Neutrophil (primary cell): ENCODE measurements around the gene PEX5L.

ENCODE experiments used
- H3K27ac ChIP-seq: fragments of 200-600 bp; sonication (generic); 2 replicates; pipeline ENCODE4 v1.5.1; 2016; ENCODE audit warnings: mild to moderate bottlenecking, moderate library complexity
- H3K27me3 ChIP-seq: fragments of 200-600 bp; sonication (generic); 2 replicates; pipeline ENCODE4 v1.6.0; 2016; ENCODE audit warnings: mild to moderate bottlenecking
- H3K36me3 ChIP-seq: fragments of 200-600 bp; sonication (generic); 2 replicates; pipeline ENCODE4 v1.5.1; 2017
- H3K4me1 ChIP-seq, 2 experiments: fragments of 200-600 bp in 1 of 2; sonication (generic) in 1 of 2; 1 replicate in 1 of 2; 2 replicates in 1 of 2; pipeline versions ENCODE4 v1.5.1 to v1.6.1; 2013 to 2016; ENCODE audit warnings: low read depth in 1 of 2, low read length in 1 of 2, mild to moderate bottlenecking in 1 of 2, moderate library complexity in 1 of 2; ENCODE audit not compliant: control insufficient read depth in 1 of 2, insufficient read depth in 1 of 2
- H3K4me3 ChIP-seq, 2 experiments: fragments of 200-600 bp in 1 of 2; sonication (generic) in 1 of 2; 1 replicate in 1 of 2; 2 replicates in 1 of 2; pipeline ENCODE4 v1.5.1; 2013 to 2016; ENCODE audit warnings: low read depth in 1 of 2, low read length in 1 of 2, mild to moderate bottlenecking in 1 of 2, moderate library complexity in 1 of 2
- H3K9me3 ChIP-seq: fragments of 200-600 bp; sonication (generic); 2 replicates; pipeline ENCODE4 v1.5.1; 2016
- TF ChIP-seq, protein P1 (sequence below): fragments of 200-600 bp; sonication (generic); IDR thresholded peaks from 2 replicates; pipeline ENCODE4 v1.5.1; 2016; ENCODE audit warnings: antibody characterized with exemption

PEX5L gene

DNA sequence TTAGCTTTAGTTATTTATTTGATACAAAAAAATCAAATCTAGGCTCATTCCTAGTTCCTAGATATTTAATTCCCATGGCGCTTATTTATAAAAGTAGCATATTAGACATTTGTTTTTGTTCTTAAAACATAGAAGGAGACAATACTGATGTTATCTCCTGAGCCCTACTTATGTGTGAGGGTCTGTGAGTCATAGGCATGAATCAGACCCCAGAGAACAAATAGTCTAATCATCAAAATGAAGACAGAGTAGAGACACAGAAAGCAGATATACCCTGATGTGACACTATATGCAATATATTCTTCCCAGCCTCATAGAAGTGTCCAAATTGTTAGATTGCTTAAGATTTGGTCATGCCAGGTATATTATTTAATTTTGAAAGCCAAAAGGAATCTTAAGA, 44.9 kb downstream of the PEX5L start:
- TF ChIP-seq, protein P1, sequence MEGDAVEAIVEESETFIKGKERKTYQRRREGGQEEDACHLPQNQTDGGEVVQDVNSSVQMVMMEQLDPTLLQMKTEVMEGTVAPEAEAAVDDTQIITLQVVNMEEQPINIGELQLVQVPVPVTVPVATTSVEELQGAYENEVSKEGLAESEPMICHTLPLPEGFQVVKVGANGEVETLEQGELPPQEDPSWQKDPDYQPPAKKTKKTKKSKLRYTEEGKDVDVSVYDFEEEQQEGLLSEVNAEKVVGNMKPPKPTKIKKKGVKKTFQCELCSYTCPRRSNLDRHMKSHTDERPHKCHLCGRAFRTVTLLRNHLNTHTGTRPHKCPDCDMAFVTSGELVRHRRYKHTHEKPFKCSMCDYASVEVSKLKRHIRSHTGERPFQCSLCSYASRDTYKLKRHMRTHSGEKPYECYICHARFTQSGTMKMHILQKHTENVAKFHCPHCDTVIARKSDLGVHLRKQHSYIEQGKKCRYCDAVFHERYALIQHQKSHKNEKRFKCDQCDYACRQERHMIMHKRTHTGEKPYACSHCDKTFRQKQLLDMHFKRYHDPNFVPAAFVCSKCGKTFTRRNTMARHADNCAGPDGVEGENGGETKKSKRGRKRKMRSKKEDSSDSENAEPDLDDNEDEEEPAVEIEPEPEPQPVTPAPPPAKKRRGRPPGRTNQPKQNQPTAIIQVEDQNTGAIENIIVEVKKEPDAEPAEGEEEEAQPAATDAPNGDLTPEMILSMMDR: no peak
- H3K36me3 ChIP-seq: no peaks in the 10 kb centered on the region
- no peaks in the 10 kb centered on the region for H3K9me3 ChIP-seq
- H3K4me1 ChIP-seq: no peaks in the 10 kb centered on the region
- H3K27ac ChIP-seq: no peak overlapping the region
- H3K27me3 ChIP-seq: no peaks in the 10 kb centered on the region
- no peak overlapping the region for H3K4me3 ChIP-seq

DNA sequence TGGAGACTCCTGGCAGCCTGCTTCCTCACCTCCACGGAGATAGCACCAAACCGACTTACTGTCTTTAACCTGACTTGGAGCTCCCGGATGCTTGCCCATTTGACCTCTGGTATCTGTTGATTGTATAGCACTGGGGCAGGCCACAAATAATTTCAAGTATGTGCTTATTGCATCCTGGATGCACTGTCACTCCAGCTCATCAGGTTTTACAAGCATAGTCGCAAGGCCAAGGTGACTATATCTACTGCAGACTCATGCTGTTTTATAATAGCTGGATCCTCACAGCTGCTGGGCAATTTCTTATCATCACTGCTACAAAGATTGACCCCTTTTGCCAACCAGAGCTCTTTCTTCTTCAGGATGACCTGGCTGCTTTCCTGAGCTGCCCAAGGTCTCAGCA, 45.6 kb downstream of the PEX5L start:
- Histone ChIP-seq H3K36me3 (no peaks in the 10 kb centered on the region), H3K4me3 (no peak overlapping the region), H3K27me3 (no peaks in the 10 kb centered on the region), H3K27ac (no peak overlapping the region), H3K9me3 (no peaks in the 10 kb centered on the region), H3K4me1 (no peaks in the 10 kb centered on the region)
- TF ChIP-seq, protein P1: no peak

DNA sequence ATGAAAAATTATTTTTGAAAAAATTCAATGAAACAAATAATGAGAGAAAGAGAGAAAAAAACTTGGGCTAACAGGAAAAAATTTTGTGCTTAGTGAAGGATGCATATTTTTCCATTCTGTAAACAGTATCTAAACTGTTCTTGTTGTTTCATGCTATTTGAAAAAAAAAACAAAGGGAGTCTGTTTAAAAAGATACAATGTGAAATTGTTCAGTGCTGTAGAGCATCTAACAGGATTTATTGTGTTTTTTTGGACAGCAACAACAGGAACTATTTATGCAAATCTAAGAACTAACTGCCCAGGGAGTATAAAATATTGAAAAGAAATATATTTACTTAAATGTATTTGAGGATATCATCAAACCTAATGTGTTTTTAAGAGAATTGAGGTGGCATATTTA, 55.1 kb downstream of the PEX5L start:
- TF ChIP-seq, protein P1: no peak
- Histone ChIP-seq H3K9me3 (no peaks in the 10 kb centered on the region), H3K36me3 (no peaks in the 10 kb centered on the region), H3K4me1 (no peaks in the 10 kb centered on the region), H3K27ac (no peak overlapping the region), H3K27me3 (no peaks in the 10 kb centered on the region), H3K4me3 (no peak overlapping the region)

DNA sequence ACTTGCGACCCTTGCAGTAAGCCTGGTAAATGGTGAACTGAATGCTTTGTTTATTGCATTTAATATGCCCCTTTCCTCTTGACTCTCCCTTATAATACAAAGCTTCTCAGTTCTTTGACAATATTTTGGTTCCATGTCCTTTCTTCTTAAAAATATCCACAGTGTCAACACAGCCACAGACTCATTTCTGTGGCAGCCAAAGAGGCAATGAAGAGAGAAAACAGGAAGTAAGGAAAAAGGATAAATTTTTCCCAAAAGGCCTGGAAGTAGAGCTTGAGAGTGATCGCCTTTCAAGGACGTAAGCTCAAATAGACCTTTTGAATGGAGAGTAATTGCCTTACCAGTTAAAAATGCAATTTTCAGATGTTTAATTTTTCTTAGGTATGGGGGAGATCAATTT, 59.4 kb downstream of the PEX5L start:
- Histone ChIP-seq H3K4me3 (no peak overlapping the region), H3K36me3 (no peaks in the 10 kb centered on the region), H3K27ac (no peak overlapping the region), H3K27me3 (no peaks in the 10 kb centered on the region), H3K4me1 (no peaks in the 10 kb centered on the region), H3K9me3 (no peaks in the 10 kb centered on the region)
- TF ChIP-seq, protein P1: no peak

DNA sequence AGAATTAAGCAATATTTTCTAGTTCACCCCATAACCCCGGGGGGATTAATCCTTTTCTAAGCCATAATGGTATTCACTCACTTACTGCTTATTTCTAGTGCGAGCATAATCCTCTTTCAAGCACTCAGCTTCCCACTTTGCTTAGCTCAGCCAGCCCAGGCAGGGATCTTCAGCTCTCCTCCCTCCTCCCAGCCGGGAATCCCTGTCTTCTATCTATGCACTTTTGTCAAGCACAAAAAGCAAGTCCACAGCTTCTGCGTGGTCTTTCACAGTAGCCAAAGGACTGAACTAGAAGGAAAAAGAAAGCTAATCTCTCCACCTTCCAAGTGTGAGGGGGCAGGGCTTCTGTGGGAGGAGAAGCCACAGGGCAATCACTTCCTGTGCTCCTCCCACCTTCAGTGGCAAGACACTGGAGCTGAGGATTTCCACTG, 62.8 kb downstream of the PEX5L start:
- no peak overlapping the region for H3K27ac ChIP-seq
- no peaks in the 10 kb centered on the region for H3K9me3 ChIP-seq
- H3K36me3 ChIP-seq: no peaks in the 10 kb centered on the region
- H3K27me3 ChIP-seq: no peaks in the 10 kb centered on the region
- TF ChIP-seq, protein P1: no peak
- no peak overlapping the region for H3K4me3 ChIP-seq
- no peaks in the 10 kb centered on the region for H3K4me1 ChIP-seq

DNA sequence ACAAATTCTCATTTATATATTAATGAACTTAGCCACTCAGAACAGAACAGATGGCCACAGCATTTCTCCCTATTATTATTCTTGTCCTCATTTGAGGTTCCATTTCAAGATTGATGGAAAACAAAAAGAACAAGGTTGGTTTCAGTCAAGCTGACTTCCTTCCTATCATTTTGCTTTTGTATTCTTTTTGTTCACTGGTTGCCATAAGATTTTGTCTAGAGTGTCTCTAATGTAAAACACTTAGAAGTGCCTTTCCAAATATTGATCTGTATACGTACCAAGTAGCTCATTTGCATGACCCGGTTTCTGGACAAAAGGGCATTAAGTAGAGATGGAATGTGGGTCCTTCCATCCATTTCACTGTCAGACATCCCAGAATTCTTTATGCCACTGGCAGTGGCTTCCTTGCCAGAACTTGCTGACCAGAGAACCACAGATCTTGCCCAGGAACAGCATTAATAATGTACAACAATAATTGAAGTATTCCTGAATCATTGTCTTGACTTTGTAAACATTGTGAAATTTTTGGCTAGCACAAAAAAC, 63.8 kb downstream of the PEX5L start:
- H3K36me3 ChIP-seq: no peaks in the 10 kb centered on the region
- no peak overlapping the region for H3K27ac ChIP-seq
- no peak overlapping the region for H3K4me3 ChIP-seq
- no peaks in the 10 kb centered on the region for H3K4me1 ChIP-seq
- TF ChIP-seq, protein P1: no peak
- H3K27me3 ChIP-seq: no peaks in the 10 kb centered on the region
- H3K9me3 ChIP-seq: no peaks in the 10 kb centered on the region
